ENCODE data around the gene SLC29A3. TPM values are rescaled to one million over a fixed set of nuclear protein-coding genes. Genes with fewer than 3 reads are reported as not detected.
A peak's percentile ranks its signal among the peaks of the same experiment; 100 is the strongest.

SLC29A3 gene
- polyA plus RNA-seq, 1 donor from 2014 or later, result 9.0 TPM

- H3K4me1 Mint-ChIP-seq, result peaks cover 0 to 7% (median 7%) of the 10 kb centered on the region in 3 donors
- no peaks in the 10 kb centered on the region for H3K36me3 Mint-ChIP-seq
- H3K27ac Mint-ChIP-seq, result no peak overlapping the region
- peak overlapping the region; percentile 66 to 91 (median 77) for H3K4me3 Mint-ChIP-seq
- H3K9me3 Mint-ChIP-seq, result no peaks in the 10 kb centered on the region
- peaks cover 38% of the 10 kb centered on the region for H3K27me3 Mint-ChIP-seq
These were observed 77.1 kb downstream of the SLC29A3 start for GRCh38 chr10:71396084-71396710.

GRCh38 chr10:71396711-71397295 is 77.7 kb downstream of the SLC29A3 start, which contains the start of gene CDH23:
TSS of gene CDH23 (plus strand) at chr10:71396920. CDS start at chr10:71439832, 42,912 bp downstream.
- peaks cover 38% of the 10 kb centered on the region for H3K27me3 Mint-ChIP-seq
- H3K9me3 Mint-ChIP-seq, result no peaks in the 10 kb centered on the region
- H3K4me3 Mint-ChIP-seq, result peak within 1 kb of the TSS; percentile 66 to 91 (median 77)
- H3K4me1 Mint-ChIP-seq, result peaks cover 0 to 7% (median 7%) of the 10 kb centered on the region in 3 donors
- H3K27ac Mint-ChIP-seq, result no peak within 1 kb of the TSS
- no peaks in the 10 kb centered on the region for H3K36me3 Mint-ChIP-seq

GRCh38 chr10:71397296-71398212 is 78.5 kb downstream of the SLC29A3 start:
- peak overlapping the region in 1 of 3 donors; percentile 71 for H3K27ac Mint-ChIP-seq
- no peaks in the 10 kb centered on the region for H3K9me3 Mint-ChIP-seq
- peaks cover 0 to 7% (median 7%) of the 10 kb centered on the region in 3 donors for H3K4me1 Mint-ChIP-seq
- H3K4me3 Mint-ChIP-seq, result peak overlapping the region in 3 of 4 donors; percentile 64 to 86 (median 74)
- peaks cover 32% of the 10 kb centered on the region for H3K27me3 Mint-ChIP-seq
- H3K36me3 Mint-ChIP-seq, result no peaks in the 10 kb centered on the region

- H3K4me3 Mint-ChIP-seq, result peak overlapping the region in 2 of 4 donors; percentile 41 to 68
- no peaks in the 10 kb centered on the region for H3K9me3 Mint-ChIP-seq
- peaks cover 22% of the 10 kb centered on the region for H3K27me3 Mint-ChIP-seq
- peaks cover 0 to 7% (median 7%) of the 10 kb centered on the region in 3 donors for H3K4me1 Mint-ChIP-seq
- H3K27ac Mint-ChIP-seq, result no peak overlapping the region
- no peaks in the 10 kb centered on the region for H3K36me3 Mint-ChIP-seq
These were observed 79.9 kb downstream of the SLC29A3 start for GRCh38 chr10:71398976-71399375.

GRCh38 chr10:71399946-71400345 is 80.9 kb downstream of the SLC29A3 start:
- no peaks in the 10 kb centered on the region for H3K9me3 Mint-ChIP-seq
- H3K27me3 Mint-ChIP-seq, result peaks cover 24% of the 10 kb centered on the region
- H3K4me1 Mint-ChIP-seq, result peaks cover 0 to 9% (median 7%) of the 10 kb centered on the region in 3 donors
- H3K27ac Mint-ChIP-seq, result peak overlapping the region in 1 of 3 donors; percentile 78
- H3K4me3 Mint-ChIP-seq, result no peak overlapping the region
- H3K36me3 Mint-ChIP-seq, result no peaks in the 10 kb centered on the region

GRCh38 chr10:71401056-71401455 is 82.0 kb downstream of the SLC29A3 start:
- Mint-ChIP-seq H3K27me3 (peaks cover 16% of the 10 kb centered on the region), H3K36me3 (no peaks in the 10 kb centered on the region), H3K4me1 (peaks cover 0 to 4% (median 3%) of the 10 kb centered on the region in 3 donors), H3K27ac (no peak overlapping the region), H3K9me3 (no peaks in the 10 kb centered on the region), H3K4me3 (no peak overlapping the region)

GRCh38 chr10:71402005-71402404 is 82.9 kb downstream of the SLC29A3 start:
- Mint-ChIP-seq H3K9me3 (no peaks in the 10 kb centered on the region), H3K27ac (no peak overlapping the region), H3K27me3 (peaks cover 15% of the 10 kb centered on the region), H3K36me3 (no peaks in the 10 kb centered on the region), H3K4me3 (no peak overlapping the region), H3K4me1 (peaks cover 0 to 3% (median 3%) of the 10 kb centered on the region in 3 donors)

- Mint-ChIP-seq H3K4me3 (no peak overlapping the region), H3K27me3 (peaks cover 6% of the 10 kb centered on the region), H3K9me3 (no peaks in the 10 kb centered on the region), H3K27ac (no peak overlapping the region), H3K4me1 (peaks cover 0 to 1% (median 0%) of the 10 kb centered on the region in 3 donors), H3K36me3 (no peaks in the 10 kb centered on the region)
These were observed 85.6 kb downstream of the SLC29A3 start for GRCh38 chr10:71404503-71405295.

- Mint-ChIP-seq H3K36me3 (no peaks in the 10 kb centered on the region), H3K4me1 (peaks cover 0 to 1% (median 0%) of the 10 kb centered on the region in 3 donors), H3K27ac (no peak overlapping the region), H3K4me3 (no peak overlapping the region), H3K27me3 (peaks cover 4% of the 10 kb centered on the region), H3K9me3 (peaks cover 4 to 14% (median 9%) of the 10 kb centered on the region in 3 donors)
These were observed 87.8 kb downstream of the SLC29A3 start for GRCh38 chr10:71406878-71407277.

- Mint-ChIP-seq H3K27me3 (peaks cover 4% of the 10 kb centered on the region), H3K27ac (no peak overlapping the region), H3K9me3 (peaks cover 4 to 16% (median 9%) of the 10 kb centered on the region in 3 donors), H3K4me3 (no peak overlapping the region), H3K4me1 (peaks cover 0 to 1% (median 0%) of the 10 kb centered on the region in 3 donors), H3K36me3 (no peaks in the 10 kb centered on the region)
These were observed 89.6 kb downstream of the SLC29A3 start for GRCh38 chr10:71408436-71409225.

GRCh38 chr10:71409516-71410104 is 90.6 kb downstream of the SLC29A3 start:
- H3K36me3 Mint-ChIP-seq, result no peaks in the 10 kb centered on the region
- H3K4me3 Mint-ChIP-seq, result no peak overlapping the region
- H3K9me3 Mint-ChIP-seq, result peaks cover 4 to 16% (median 9%) of the 10 kb centered on the region in 3 donors
- H3K27me3 Mint-ChIP-seq, result peaks cover 4% of the 10 kb centered on the region
- H3K4me1 Mint-ChIP-seq, result no peaks in the 10 kb centered on the region
- no peak overlapping the region for H3K27ac Mint-ChIP-seq
